Kidney (tissue), 14 donors: Measurements from ENCODE around the gene PLEKHF1. TPM values are rescaled to one million over a fixed set of nuclear protein-coding genes. Genes with fewer than 3 reads are reported as not detected.

Experiments used
- DNase-seq, 5 donors: peaks; one replicate each; pipeline ENCODE4 v3.0.0-alpha.2; 2013 to 2020
- FAIRE-seq: peaks from 2 replicates; lab custom pipeline; 2012; peaks lifted over from hg19 to GRCh38; lab: Jason Lieb, UNC
- H3K27ac ChIP-seq, 2 donors: one replicate each; pipeline ENCODE4 v1.7.0; 2013; ENCODE audit warnings: low read depth in 2 of 2, low read length in 2 of 2, inconsistent platforms in 1 of 2
- H3K27me3 ChIP-seq: one replicate; pipeline ENCODE4 v1.7.1; 2013; ENCODE audit warnings: low read length, inconsistent platforms; ENCODE audit not compliant: control insufficient read depth, insufficient read depth
- H3K36me3 ChIP-seq, 3 donors: one replicate each; pipeline versions ENCODE4 v1.7.0 to v1.7.1; 2013; ENCODE audit warnings: low read length in 3 of 3, control low read depth in 1 of 3, inconsistent platforms in 1 of 3; ENCODE audit not compliant: insufficient read depth in 3 of 3, control insufficient read depth in 2 of 3
- H3K4me1 ChIP-seq, 3 donors: one replicate each; pipeline versions ENCODE4 v1.7.0 to v1.7.1; 2013; ENCODE audit warnings: low read length in 3 of 3, inconsistent platforms in 1 of 3, low read depth in 1 of 3; ENCODE audit not compliant: control insufficient read depth in 2 of 3, insufficient read depth in 2 of 3
- H3K4me3 ChIP-seq, 3 donors: one replicate each; pipeline versions ENCODE4 v1.7.0 to v1.8.1; 2013; ENCODE audit warnings: low read length in 3 of 3, control low read depth in 1 of 3, inconsistent platforms in 1 of 3
- H3K9ac ChIP-seq, 3 donors: one replicate each; pipeline versions ENCODE4 v1.7.0 to v1.7.1; 2013; ENCODE audit warnings: low read length in 3 of 3, control low read depth in 1 of 3, inconsistent platforms in 1 of 3
- H3K9me3 ChIP-seq, 3 donors: one replicate each; pipeline versions ENCODE4 v1.7.0 to v1.7.1; 2013; ENCODE audit warnings: low read length in 3 of 3, control low read depth in 1 of 3, inconsistent platforms in 1 of 3; ENCODE audit not compliant: control insufficient read depth in 2 of 3, insufficient read depth in 1 of 3
- intact Hi-C: fragments of 100-400 bp; cut with DNase I; formaldehyde crosslinking; loops from one replicate; pipeline ENCODE4 v1.11.1; 2022
- polyA plus RNA-seq: library from polyadenylated mRNA; stranded (reverse); fragments of 350-450 nt; fragmentation: Illumina TruSeq; extraction: RNeasy Lipid Tissue Mini Kit (QIAGEN cat#74804); gene quantifications from one replicate; pipeline ENCODE4 v1.2.3, GENCODE V29; 2014; ENCODE audit warnings: low read depth, low replicate concordance; ENCODE audit not compliant: insufficient read depth
- total RNA-seq: library from RNA; stranded (reverse); fragmentation: NEBNext Ultra II Directional; extraction: Animal tissue kit (Norgen Biotek cat#: 25700); gene quantifications from one replicate; pipeline ENCODE4 v1.2.1, GENCODE V29; 2021
- TF ChIP-seq, protein P1 (sequence below): IDR thresholded peaks from 3 replicates; pipeline ENCODE4 v1.5.1; 2012; ENCODE audit warnings: mild to moderate bottlenecking, moderate library complexity, borderline replicate concordance; ENCODE audit not compliant: insufficient read depth; ENCODE audit errors: extremely low read depth
- donor health status: control.
- donor health status: control.
- donor health status: control.
- donor health status: control.
- donor health status: control.
- donor health status: DM: yes; HTN: yes; CAD: no.
- donor health status: Normal renal cell carcinoma (clear cell type).

Gene PLEKHF1
- total and polyA plus RNA-seq, 2 donors from 2014 or later: 7.1 to 11.7 TPM

- FAIRE-seq: no peak
- TF ChIP-seq, protein P1, sequence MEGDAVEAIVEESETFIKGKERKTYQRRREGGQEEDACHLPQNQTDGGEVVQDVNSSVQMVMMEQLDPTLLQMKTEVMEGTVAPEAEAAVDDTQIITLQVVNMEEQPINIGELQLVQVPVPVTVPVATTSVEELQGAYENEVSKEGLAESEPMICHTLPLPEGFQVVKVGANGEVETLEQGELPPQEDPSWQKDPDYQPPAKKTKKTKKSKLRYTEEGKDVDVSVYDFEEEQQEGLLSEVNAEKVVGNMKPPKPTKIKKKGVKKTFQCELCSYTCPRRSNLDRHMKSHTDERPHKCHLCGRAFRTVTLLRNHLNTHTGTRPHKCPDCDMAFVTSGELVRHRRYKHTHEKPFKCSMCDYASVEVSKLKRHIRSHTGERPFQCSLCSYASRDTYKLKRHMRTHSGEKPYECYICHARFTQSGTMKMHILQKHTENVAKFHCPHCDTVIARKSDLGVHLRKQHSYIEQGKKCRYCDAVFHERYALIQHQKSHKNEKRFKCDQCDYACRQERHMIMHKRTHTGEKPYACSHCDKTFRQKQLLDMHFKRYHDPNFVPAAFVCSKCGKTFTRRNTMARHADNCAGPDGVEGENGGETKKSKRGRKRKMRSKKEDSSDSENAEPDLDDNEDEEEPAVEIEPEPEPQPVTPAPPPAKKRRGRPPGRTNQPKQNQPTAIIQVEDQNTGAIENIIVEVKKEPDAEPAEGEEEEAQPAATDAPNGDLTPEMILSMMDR: peak; percentile 17
- peaks cover 0 to 10% (median 3%) of the 10 kb centered on the region in 3 donors for H3K4me1 ChIP-seq
Measured at GRCh38 chr19:29671393-29672160, 6.3 kb downstream of the PLEKHF1 start.

DNA sequence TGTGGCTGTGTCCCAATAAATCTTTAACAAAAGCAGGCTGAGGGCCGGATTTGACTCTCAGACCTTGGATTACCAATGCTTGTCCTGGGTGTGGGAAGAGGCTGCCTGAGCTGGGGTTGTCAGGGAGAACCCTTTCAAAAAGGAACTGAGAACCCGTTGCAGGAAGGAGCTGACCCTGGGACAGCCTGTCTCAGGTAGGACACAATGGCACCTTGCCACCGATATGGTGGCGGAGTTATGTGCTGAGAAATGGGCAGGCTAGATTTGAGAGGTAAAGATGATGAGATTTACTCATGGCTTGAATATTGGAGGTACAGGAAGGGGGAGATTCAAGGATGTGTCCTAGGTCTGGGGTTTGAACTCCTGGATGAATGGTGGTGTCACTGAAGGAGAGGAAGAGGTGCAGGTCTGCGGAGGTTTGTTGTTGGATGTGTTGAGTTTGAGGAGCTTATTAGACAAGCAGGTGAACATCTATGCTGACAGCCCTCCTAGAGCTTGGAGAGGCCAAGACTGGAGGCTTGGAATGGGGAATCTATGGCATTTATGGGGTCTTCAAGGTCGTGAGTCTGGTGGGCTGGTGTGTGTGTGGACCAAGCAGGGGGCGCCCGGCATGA lies 7.2 kb downstream of the PLEKHF1 start:
- intact Hi-C loops: no loop called here

More at GRCh38 chr19:29671393-29672160, 6.3 kb downstream of the PLEKHF1 start:
- no peak overlapping the region for H3K9ac ChIP-seq
- H3K27me3 ChIP-seq: no peaks in the 10 kb centered on the region
- H3K27ac ChIP-seq: no peak overlapping the region
- no peak overlapping the region for H3K4me3 ChIP-seq
- DNase-seq: peak; percentile 60 to 93 (median 65)
- no peaks in the 10 kb centered on the region for H3K9me3 ChIP-seq
- intact Hi-C loops: no loop called here
- H3K36me3 ChIP-seq: peaks cover 0 to 2% (median 0%) of the 10 kb centered on the region in 3 donors

GRCh38 chr19:29672933-29673336 lies 7.7 kb downstream of the PLEKHF1 start:
- Histone ChIP-seq H3K4me3 (no peak overlapping the region), H3K4me1 (peaks cover 0 to 3% (median 0%) of the 10 kb centered on the region in 3 donors), H3K27ac (no peak overlapping the region), H3K9ac (no peak overlapping the region), H3K9me3 (no peaks in the 10 kb centered on the region), H3K27me3 (no peaks in the 10 kb centered on the region), H3K36me3 (peaks cover 0 to 2% (median 0%) of the 10 kb centered on the region in 3 donors)
- TF ChIP-seq, protein P1: no peak
- intact Hi-C loops: no loop called here
- no peak for FAIRE-seq
- DNase-seq: peak in 1 of 5 donors; percentile 79

More for the DNA sequence above, 7.2 kb downstream of the PLEKHF1 start:
- Histone ChIP-seq H3K9me3 (no peaks in the 10 kb centered on the region), H3K4me1 (peaks cover 0 to 5% (median 0%) of the 10 kb centered on the region in 3 donors), H3K9ac (no peak overlapping the region), H3K27me3 (no peaks in the 10 kb centered on the region), H3K27ac (no peak overlapping the region), H3K36me3 (peaks cover 0 to 2% (median 0%) of the 10 kb centered on the region in 3 donors), H3K4me3 (no peak overlapping the region)
- DNase-seq: no peak
- TF ChIP-seq, protein P1: no peak
- no peak for FAIRE-seq
